Nucleus accumbens (tissue), 56 donors: ENCODE measurements around the gene ACKR3.

Source experiments
- DNase-seq, 56 donors: peaks; one replicate each; lab custom pipeline; 2025; lab: John Stamatoyannopoulos, UW

The ACKR3 gene

DNA sequence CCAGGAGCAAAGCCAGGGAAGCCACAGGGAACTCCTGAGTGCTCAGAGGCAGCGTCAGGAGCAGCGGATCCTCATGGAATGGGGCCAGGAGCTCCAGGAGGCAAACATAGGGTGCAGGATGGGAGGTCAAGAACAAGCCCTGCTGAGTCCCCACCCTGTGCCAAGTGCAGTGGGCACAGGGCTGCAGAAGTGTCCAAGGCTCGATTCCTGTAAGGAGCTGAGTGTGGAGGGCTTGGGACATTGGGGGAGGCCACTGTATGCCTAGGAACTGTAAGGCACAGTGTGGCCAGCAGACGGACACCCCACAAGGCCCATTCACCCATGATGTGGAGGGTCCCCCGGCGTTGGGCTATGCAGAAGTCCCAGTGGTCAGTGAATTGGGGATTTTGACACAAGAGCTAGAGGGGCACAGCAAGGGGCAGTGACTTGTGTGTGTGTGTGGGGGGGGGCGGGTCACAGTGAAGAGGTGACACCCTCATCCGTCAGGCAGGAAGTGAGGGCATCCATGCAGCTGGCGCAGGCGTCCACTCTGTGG lies 55.6 kb downstream of the ACKR3 start:
- DNase-seq: no peak

DNA sequence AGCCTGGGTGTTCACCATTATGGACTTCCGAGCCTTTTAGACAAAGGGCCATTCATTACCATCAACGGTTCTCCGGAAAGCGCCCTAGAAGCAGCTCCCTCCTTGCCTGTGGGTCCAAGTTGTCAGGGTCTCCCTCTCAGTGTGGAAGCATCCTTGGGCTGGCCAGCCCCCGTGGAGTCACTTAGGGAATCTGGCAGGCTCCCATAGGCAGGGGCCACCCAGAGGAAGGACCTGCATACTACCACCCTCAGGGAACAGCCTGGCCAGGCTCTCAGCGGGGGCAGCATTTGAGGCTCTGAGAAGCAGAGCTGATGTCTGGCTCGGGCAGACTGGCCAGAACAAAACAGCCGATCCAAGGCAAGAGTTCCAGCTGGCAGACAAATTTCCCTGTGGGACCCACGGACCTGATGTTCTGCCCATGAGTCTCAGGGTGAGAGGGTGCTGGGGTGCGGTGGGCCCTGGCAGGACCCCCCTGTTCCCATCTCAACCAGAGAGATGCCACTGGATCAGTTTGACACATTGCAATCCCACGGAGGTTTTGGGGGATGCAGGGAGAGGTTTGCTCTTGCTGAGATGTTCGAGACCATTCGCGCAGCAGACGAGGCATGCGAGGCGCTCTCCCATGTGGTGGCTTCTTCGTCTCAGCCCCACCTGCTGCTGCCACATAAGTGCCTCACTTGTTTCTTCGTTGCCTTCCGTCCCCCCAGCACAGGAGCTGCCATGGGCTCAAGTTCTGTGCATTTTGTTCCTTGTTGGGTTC lies 56.9 kb downstream of the ACKR3 start:
- DNase-seq: peak in 18 of 56 donors; percentile 8 to 60 (median 22)

DNA sequence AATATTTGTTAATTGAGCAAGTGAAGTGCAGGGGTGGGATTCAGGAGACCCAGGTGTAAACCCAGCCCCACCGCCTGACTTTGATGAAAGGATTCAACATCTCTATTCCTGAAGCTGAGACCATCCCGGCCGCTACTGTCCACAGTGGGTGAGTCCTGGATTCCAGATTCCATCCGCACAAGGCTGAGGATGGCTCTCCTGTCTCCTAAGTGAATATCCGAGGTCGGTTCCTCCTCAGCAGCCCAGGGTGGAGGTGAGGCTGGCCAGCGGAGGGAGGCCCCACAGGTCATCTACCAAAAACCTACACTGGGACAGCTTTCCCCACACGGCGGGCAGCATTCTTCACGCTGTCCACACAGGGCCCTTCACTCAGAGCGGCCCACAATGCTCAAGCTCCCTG lies 57.6 kb downstream of the ACKR3 start:
- no peak for DNase-seq

DNA sequence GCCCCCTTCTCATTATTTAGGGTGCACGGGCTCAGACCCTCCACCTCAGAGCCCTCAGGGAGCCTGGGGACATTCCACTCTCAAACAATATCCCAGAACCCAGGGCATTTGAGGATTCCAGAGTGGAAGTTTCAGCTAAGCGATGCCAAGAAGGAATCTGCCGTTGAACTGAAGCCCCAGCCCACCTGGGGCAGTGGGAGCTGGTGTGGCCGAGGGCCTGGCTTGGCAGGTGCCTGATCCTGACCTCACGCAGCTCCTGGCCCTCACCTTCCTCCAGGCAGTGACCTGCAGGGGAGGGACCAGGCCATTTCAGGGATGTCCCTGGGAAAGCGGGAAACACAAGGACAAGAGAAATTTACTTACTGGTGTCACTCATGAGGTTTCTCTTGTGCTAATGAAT lies 58.2 kb downstream of the ACKR3 start:
- DNase-seq: no peak

DNA sequence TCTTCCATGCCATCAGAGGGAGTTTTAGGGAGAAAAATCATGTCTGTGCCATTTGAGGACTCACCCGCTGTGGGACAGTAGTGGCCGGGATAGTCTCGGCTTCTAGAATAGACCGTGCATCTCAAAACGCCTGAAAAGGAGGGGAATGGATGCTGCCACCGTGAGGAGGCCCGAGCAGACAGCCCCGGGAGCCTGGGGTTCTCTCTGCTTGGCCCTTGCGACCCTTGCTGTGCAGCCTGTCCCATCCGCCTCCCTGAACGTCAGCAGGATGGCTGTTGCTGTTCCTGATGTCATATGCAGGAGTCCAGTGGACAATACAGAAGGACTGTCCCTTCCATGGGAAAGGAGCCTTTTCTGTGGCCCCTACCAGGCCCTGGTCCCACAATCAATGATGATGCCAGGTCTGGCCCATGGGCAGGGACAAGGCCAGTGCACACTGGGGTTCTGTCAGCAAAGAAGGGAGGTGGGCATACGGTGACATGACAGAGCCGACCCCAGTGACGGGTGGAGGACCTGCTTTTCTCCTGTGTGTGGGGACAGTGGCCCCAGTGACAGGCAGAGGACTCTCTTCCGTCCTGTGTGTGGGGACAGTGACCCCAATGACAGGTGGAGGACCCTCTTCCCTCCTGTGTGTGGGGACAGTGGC lies 58.8 kb downstream of the ACKR3 start:
- DNase-seq: no peak

DNA sequence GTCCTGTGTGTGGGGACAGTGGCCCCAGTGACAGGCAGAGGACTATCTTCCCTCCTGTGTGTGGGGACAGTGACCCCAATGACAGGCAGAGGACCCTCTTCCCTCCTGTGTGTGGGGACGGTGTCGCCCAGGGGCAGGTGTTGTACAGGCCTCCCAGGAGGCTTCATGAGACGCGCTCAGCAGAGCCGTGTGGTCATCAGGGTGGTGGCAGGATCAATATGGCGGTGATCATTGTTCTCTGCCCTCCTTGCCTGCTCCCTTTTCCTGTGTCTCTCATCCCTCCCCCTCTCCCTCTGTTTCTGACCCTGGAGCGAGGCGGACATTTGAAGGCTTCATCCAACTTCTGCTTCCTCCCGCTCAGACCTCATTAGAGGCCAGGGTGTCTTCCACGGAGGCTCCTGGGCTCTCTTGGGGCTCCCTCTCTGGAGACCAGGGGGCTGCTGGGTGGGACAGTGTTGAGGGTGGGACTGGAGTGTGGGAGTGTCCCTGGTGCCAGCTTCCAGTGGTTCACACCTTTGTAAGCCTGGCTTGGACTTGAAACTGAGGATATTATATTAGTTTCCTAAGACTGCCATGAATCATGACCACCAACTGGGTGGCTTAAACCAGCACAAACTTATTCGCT lies 59.5 kb downstream of the ACKR3 start:
- no peak for DNase-seq

DNA sequence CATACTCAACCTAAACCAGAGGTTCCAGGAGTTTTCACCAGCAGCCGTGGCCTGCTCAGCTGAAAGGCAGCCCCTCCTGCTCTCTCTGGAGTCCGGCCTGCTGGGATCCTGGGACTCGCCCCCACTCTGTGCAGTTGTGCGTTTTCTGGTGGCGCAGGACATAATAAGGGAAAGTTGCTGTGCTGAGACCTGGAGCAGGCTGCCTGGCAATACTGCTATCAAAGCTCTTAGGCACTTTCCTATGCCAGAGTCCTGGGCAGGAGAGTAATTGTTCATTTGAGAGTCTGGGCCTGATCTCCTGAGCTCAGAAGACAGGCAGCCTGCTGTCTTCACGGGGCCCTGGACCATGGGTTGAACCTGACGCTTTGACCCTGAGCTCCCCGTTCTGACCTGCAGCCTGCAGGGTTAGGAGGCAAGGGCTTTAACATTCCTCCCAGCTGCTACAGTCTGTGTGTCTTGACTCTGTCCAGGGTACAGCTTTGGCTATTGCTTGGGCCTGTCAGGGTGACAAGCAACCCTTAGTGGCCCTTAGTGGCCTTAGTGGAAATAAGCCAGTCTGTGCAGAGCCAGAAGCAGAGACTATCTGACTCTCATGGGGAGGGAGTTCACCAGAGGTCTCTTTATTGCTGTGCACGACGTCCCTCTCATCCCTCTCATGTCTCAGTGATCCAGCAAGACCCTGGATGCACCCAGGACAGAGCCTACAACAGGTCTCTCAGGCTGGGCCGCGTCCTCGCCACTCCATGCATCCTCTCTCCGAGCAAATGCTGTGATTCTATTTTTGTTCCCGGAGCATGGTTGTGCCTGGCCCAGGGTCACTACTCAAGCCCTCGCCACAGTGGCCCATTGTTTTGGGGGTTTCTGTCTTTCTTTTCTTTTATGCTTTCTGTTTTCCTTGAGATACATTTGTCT lies 60.6 kb downstream of the ACKR3 start:
- DNase-seq: peak in 3 of 56 donors; percentile 9 to 21 (median 20)

DNA sequence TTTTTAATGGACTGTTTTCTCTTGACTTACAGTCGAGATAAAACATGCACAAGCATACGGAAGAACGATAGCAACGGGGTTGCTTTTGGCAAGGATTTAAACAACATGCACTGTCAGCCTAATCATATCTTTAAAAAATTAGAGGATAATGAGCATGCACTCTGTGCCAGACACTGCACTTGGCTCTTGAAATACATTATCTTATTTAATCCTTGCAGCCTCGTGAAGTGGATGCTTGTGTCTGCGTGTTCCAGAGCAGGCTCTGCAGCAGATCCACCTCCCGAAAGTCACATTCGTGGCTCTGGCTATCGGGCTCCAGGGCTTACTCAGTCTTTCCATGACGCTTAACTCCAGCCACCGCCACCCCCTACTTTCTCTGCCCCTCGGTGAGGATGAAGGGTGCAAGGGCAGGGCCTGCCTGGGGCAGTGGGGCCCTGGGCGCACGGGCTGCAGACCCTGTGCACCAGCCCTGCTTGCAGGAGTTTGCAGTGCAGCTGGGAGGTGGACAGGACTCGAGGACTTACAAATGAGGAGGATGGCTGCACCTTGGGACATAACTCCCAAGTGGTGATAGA lies 61.7 kb downstream of the ACKR3 start:
- no peak for DNase-seq

DNA sequence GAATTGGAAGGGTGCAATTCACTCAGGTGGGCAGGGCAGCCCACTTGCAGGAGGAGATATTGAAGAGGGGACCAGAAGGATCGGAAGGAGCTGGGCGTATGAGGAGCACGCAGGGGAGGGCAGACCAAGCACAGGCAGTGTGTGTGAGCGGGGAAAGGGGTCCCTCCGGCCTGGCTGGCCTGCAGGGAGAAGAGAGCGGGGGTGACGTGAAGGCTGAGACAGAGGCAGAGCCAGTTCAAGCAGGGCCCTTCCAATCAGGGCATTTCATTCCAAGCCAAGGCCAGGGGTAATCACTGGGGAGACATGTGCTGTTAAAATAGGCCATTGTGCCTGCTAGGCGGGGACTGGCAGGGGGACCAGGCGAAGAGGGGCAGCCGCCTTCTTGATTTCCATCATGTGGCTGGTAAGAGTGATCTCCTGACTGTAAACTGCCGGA lies 62.2 kb downstream of the ACKR3 start:
- no peak for DNase-seq
